NCI-H345 treated with DMSO at 0.1 percent for 48 hours (cell line): ENCODE measurements around the gene DCP2.

Source experiments
- DNase-seq: peaks from one replicate; lab custom pipeline; 2025; ENCODE audit not compliant: unreplicated experiment; lab: John Stamatoyannopoulos, UW

Gene DCP2

GRCh38 chr5:113017881-113018635 lies 41.5 kb downstream of the DCP2 start:
- DNase-seq: no peak

- no peak for DNase-seq
Measured at GRCh38 chr5:113020461-113021273, 44.1 kb downstream of the DCP2 start.

GRCh38 chr5:113022661-113023060 lies 46.1 kb downstream of the DCP2 start:
- DNase-seq: no peak

DNA sequence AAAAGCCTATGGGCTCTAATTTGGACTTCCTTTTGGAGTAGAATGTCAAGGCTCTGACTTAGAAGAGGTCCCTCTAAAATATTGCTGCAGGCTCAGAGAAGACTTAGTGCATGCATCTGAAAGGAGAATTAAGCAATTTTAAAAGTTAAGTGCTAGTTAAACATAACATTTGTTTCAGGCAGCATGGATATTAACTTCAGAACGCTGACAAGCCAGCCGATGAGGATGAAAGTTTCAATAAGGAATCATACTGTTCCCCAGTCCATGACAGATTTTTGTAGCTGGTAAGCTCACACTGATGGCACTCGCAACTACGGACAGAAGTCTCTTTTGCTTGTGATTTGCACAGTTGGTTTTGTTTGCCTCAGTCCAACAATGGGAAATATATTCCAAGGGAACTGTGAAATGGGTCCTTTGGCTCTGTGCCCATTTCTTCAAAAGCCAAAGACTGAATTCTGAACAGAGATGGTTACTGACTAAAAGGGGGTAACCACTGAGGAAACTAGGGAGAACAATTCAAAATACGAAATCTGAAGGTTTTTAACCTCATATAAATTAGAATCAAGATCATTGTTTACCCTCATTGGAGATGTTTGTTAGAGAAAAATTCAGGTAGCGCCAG lies 47.6 kb downstream of the DCP2 start:
- DNase-seq: no peak

GRCh38 chr5:113025596-113025995 lies 49.0 kb downstream of the DCP2 start:
- DNase-seq: no peak

DNA sequence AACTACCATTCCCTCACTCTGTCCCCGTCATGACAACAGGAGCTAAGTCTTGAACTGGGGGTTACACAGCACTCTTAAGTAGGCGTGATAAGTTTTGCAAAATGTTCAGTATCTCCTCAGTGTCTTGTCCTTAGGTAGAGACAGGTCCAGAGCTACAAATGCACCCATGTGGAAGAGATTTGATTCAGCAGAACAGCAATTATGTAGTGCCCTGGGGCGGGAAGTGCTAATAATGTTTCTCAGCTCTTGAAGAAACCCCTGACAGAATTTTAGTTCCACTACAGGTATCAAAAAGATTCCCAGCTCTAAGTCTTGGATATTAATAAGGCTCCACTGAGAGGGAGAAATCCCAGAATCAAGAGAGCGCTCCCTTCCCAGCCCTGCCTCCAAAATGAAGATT lies 49.6 kb downstream of the DCP2 start:
- no peak for DNase-seq

DNA sequence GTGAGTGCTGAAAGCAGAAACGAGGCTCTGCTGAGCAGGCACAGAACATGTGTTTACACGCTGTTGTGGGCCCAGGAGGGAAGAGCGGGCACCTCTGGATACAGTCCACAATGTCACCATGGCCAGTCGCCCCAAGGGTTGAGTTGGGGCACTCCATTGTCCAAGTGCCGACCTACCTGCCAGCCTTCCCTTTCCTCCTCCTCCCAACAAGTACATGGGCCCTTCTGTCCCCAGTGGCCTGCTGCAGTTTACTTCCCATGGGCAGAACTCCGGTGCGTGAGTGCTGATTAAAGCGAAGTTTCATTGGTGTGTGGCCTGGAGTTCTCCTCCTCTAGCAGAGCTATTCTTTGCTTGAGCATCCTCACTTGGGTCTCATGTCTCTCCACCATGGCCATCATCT lies 50.4 kb downstream of the DCP2 start:
- no peak for DNase-seq

GRCh38 chr5:113027431-113027830 lies 50.8 kb downstream of the DCP2 start:
- no peak for DNase-seq

DNA sequence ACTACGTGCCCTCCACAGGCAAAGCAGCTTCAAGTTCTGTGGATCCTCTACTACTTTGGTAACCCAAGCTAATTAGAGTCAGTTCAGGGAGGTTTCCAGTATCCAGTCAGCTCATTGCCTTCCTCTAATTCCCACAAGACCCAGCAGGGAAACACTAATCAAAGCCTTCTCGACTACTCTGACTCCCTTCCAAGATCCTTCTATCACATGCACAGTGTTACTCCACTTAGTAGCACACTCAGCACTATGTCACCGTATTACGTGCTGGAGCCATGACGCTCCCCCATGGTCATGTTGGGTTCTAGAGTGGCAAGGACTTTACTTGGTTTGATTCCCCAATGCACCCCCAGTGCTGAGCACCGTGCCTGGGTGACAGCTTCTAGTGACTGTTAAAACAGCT lies 53.0 kb downstream of the DCP2 start:
- no peak for DNase-seq

GRCh38 chr5:113031104-113031503 lies 54.5 kb downstream of the DCP2 start:
- DNase-seq: no peak

DNA sequence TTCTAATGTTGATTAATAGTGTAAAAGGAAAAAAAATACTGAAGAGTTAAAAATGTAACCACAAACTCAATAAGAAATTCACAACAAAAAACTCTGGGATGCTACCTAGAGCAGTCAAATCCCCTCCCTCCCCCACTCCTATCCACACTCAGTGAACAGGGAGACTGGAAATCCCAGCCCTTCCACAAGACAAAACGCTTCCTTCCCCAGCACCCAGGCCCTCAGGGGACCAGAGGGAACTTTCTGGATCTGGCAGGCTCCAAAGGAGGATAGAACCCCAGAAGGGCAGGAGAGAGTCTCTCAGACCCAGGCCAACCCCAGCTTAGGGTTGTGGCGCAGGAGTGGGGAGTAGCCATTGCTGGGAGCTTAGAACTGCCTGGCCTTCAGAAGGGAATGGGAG lies 55.0 kb downstream of the DCP2 start:
- DNase-seq: no peak

DNA sequence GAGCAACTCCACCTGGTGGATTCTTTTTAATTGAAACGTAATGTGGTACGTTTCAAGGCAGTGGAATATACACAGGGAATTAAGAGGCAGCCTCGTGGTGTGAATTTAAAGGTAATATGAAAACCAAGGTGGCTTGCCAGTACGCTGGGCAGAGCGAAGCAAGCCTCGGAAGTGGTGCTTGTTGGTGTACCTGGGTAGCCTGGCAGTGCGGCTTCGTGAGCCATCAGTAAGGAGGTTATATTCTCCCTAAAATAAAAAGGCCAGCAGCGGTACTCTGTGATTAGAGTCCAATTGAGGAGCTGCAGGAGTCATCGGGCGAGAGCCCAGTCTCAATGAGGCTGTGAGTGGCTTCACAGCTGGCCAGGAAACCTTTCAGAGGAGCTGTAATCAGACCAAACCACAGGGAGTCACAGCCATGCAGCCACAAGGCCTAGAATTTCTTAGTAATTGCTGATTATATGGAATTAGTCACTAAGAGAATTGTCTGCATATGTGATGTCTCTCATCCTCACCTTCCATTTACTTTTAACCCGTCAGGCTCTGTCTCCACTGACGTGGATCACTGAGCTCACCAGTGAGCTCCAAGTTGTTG lies 57.7 kb downstream of the DCP2 start:
- no peak for DNase-seq

DNA sequence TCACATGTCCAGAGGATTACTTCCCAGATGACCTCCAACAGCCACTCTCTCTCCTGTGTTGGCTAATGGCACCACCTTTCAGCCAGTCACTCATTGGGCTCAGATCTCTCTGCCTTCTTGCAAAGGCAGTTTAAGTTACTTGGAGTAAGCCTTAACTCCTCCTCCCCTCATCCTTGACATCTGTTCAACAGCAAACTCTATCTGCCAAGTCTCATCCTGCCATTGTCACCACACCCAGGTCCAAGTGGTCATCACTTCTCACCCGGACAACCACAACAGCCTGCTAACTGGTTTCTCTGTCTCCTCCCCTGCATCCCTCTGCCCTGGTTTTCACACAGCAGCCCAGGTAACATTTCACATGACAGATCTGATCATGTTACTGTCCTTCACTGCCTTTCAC lies 58.5 kb downstream of the DCP2 start:
- DNase-seq: no peak

DNA sequence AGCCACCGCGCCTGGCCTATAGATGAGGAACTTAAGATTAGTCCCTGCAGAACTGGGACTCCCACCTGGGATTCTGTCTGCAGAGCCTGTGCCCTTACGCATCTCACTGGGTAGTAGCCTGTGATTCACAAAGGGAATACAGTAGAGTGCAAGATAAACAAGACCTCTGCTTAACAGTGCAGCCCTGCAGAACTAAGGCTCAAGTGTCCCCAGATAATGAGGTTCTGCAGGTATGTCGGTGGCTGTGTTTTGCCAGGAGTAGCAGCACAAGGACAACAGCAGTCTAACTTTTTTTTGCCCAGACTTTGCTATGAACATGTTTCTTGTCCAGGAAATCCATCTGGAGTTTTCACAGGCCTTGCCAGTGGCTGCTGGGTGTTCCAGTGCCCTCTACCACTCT lies 59.7 kb downstream of the DCP2 start:
- DNase-seq: no peak

DNA sequence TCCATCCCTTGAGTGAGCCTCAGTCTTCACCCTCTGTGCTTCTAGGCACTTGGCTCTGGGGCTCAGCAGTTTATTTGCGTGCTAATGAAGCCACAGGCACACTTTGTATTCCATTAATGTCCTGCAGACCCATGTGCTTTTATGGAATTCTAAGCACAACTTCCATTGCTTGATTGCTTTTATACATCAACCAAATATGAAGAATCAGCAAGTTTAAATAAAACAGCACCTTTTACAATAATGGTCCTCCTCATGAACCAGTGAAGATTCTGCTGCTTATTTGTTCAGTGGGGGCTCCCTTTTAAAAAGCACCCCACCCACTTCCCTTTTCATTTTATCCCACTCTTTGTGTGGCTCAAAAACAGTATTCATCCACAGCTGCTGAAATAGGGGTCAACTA lies 60.2 kb downstream of the DCP2 start:
- no peak for DNase-seq

- no peak for DNase-seq
Measured at GRCh38 chr5:113038136-113038535, 61.5 kb downstream of the DCP2 start.

GRCh38 chr5:113038714-113039113 lies 62.1 kb downstream of the DCP2 start:
- no peak for DNase-seq

DNA sequence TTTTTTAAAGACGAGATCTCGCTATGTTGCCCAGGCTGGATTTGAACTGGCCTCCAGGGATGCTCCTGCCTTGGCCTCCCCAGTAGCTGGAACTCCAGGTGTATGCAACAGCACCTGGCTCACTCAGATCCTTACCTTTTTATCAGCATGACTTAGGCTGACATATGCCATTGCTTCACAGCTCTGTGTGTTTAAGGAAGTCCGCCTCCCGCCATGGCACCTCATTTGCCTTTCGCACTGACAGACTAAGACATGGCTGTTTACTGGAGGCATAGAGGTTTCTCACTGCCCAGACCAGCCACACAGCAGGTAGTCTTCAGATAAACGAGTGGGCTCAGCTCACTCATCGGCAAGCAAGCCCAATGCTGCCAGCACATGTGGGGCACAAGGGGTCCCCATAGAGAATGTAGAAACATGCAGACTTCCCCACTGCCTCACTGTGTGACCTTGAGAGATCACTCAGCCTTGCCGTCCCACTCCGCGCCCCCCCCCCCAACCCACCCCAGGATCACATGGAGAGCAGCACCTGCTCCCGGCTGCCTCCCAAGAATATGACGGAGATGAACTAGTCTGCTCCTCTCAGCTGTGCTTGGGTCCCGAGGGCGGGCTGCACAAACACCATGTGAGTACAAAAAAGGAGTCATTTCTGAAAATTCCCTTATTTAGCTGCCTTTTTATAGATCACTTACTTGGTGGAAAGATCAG lies 62.8 kb downstream of the DCP2 start:
- no peak for DNase-seq

- no peak for DNase-seq
Measured at GRCh38 chr5:113039934-113040285, 63.3 kb downstream of the DCP2 start.

DNA sequence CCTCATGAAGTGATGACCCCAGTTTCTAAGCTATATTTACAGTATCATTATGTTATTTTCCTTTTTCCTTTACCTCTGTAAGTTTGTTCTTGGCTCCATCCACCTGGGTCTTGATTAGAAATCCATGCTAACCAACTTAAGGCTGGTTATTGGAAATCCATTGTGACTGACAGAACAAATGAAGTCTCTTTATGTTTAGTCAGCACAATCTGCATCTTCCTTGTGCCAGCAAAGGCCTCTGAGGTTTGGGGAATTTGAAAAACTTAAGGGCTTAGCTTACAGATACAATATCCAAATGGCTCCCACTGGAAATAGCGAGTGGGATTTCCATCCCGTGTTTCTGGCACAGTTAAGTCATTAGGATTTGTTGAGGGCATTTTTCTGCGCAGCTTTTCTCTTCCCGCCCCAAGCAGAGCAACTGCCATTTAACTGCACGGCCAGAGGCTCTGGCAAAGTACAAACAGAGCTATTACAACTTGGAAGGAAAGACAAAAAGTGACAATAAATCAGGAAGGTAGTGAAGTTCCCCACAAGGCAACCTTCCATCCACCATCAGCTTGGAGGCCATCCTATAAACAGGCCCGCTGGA lies 64.2 kb downstream of the DCP2 start:
- no peak for DNase-seq
